DMS53 (cell line): ENCODE results near the gene ETFBKMT.
A peak's percentile ranks its signal among the peaks of the same experiment; 100 is the strongest.

Source experiments
- DNase-seq: peaks from one replicate; lab custom pipeline; 2025; lab: John Stamatoyannopoulos, UW

Gene ETFBKMT

GRCh38 chr12:31659087-31659942 is at the start of gene ETFBKMT:
Gene ETFBKMT, plus strand, starts transcription at chr12:31659688. Its CDS starts 2,266 bp downstream, at chr12:31661954.
- peak; percentile 99 for DNase-seq

GRCh38 chr12:31612819-31613218 is 46.7 kb upstream of the ETFBKMT start:
- no peak for DNase-seq

- no peak for DNase-seq
Observed at GRCh38 chr12:31618228-31619025, 41.1 kb upstream of the ETFBKMT start.

GRCh38 chr12:31620311-31620710 is 39.2 kb upstream of the ETFBKMT start:
- DNase-seq = no peak

- DNase-seq = no peak
Observed at GRCh38 chr12:31622038-31622437, 37.5 kb upstream of the ETFBKMT start.

GRCh38 chr12:31626270-31626995 is 33.1 kb upstream of the ETFBKMT start:
- DNase-seq = no peak

- no peak for DNase-seq
Observed at GRCh38 chr12:31627456-31628054, 31.9 kb upstream of the ETFBKMT start.

GRCh38 chr12:31629756-31630732 is 29.4 kb upstream of the ETFBKMT start:
- no peak for DNase-seq

GRCh38 chr12:31631023-31631724 is 28.3 kb upstream of the ETFBKMT start:
- DNase-seq = no peak

- no peak for DNase-seq
Observed at GRCh38 chr12:31631809-31632208, 27.7 kb upstream of the ETFBKMT start.

GRCh38 chr12:31633464-31633863 is 26.0 kb upstream of the ETFBKMT start:
- DNase-seq = no peak

GRCh38 chr12:31634620-31635019 is 24.9 kb upstream of the ETFBKMT start:
- no peak for DNase-seq

GRCh38 chr12:31641509-31642090 is 17.9 kb upstream of the ETFBKMT start:
- no peak for DNase-seq

GRCh38 chr12:31644536-31644935 is 15.0 kb upstream of the ETFBKMT start:
- DNase-seq = no peak

- no peak for DNase-seq
Observed at GRCh38 chr12:31645924-31646323, 13.6 kb upstream of the ETFBKMT start.

GRCh38 chr12:31647086-31647491 is 12.4 kb upstream of the ETFBKMT start:
- DNase-seq = no peak

GRCh38 chr12:31650918-31651317 is 8.6 kb upstream of the ETFBKMT start:
- no peak for DNase-seq

- no peak for DNase-seq
Observed at GRCh38 chr12:31651893-31652521, 7.5 kb upstream of the ETFBKMT start.

- no peak for DNase-seq
Observed at GRCh38 chr12:31655208-31655607, 4.3 kb upstream of the ETFBKMT start.
